Uterus (tissue), 4 donors: ENCODE data around the gene NMNAT3. TPM values are rescaled to one million over a fixed set of nuclear protein-coding genes. Genes with fewer than 3 reads are reported as not detected.

ENCODE experiments used
- DNase-seq, 2 donors: peaks; one replicate each; pipeline ENCODE4 v3.0.0-alpha.2; 2019 to 2020
- H3K27ac ChIP-seq, 2 donors: fragments of 200-600 bp; sonication (generic); 1 replicate in 1 of 2; 2 replicates in 1 of 2; pipeline ENCODE4 v1.5.1; 2016 to 2018
- H3K27me3 ChIP-seq, 2 donors: fragments of 200-600 bp; sonication (generic); one replicate each; pipeline ENCODE4 v1.5.1; 2018 to 2019; ENCODE audit warnings: control low read depth in 1 of 2
- H3K36me3 ChIP-seq, 2 donors: fragments of 200-600 bp; sonication (generic); one replicate each; pipeline ENCODE4 v1.5.1; 2019; ENCODE audit warnings: control low read depth in 1 of 2
- H3K4me1 ChIP-seq, 2 donors: fragments of 200-600 bp; sonication (generic); one replicate each; pipeline ENCODE4 v1.5.1; 2018 to 2019; ENCODE audit warnings: control low read depth in 1 of 2
- H3K4me3 ChIP-seq, 2 donors: fragments of 200-600 bp; sonication (generic); 1 replicate in 1 of 2; 2 replicates in 1 of 2; pipeline ENCODE4 v1.5.1; 2018 to 2019; ENCODE audit warnings: mild to moderate bottlenecking in 1 of 2
- H3K9me3 ChIP-seq, 2 donors: fragments of 200-600 bp; sonication (generic); one replicate each; pipeline ENCODE4 v1.5.1; 2019; ENCODE audit warnings: control low read depth in 1 of 2
- POLR2A ChIP-seq, 2 donors: fragments of 450-650 bp; IDR thresholded peaks; one replicate each; pipeline ENCODE4 v1.6.1; 2016; ENCODE audit warnings: antibody characterized with exemption in 2 of 2, mild to moderate bottlenecking in 1 of 2, moderate library complexity in 1 of 2
- intact Hi-C: fragments of 100-400 bp; cut with DNase I; formaldehyde crosslinking; loops from one replicate; pipeline ENCODE4 v1.15.1; 2023; ENCODE audit warnings: low total_unique reads
- small RNA-seq: library from RNA; depleted of rRNA; stranded (forward); fragments of <200 nt; gene quantifications from one replicate; pipeline ENCODE3, GENCODE V24; 2016
- total RNA-seq, 4 donors: library from RNA; depleted of rRNA in 3 of 4; stranded (reverse); fragments of >200 nt in 3 of 4; gene quantifications; one replicate each; pipeline versions ENCODE4 v1.1.0 to v1.2.4, GENCODE V29; 2014 to 2023
- TF ChIP-seq, protein P1 (sequence below), 4 experiments: fragments of 200-600 bp in 2 of 4; fragments of 450-650 bp in 2 of 4; sonication (generic) in 2 of 4; IDR thresholded peaks; one replicate each; pipeline ENCODE4 v1.5.1; 2016 to 2019; ENCODE audit warnings: antibody characterized with exemption in 4 of 4, mild to moderate bottlenecking in 2 of 4, moderate library complexity in 1 of 4
- donor health status: DM: yes; HTN: yes; CAD: no.

Gene NMNAT3
- total RNA-seq, 4 donors from 2014 or later = 2.4 to 17.2 (median 7.5) TPM

DNA sequence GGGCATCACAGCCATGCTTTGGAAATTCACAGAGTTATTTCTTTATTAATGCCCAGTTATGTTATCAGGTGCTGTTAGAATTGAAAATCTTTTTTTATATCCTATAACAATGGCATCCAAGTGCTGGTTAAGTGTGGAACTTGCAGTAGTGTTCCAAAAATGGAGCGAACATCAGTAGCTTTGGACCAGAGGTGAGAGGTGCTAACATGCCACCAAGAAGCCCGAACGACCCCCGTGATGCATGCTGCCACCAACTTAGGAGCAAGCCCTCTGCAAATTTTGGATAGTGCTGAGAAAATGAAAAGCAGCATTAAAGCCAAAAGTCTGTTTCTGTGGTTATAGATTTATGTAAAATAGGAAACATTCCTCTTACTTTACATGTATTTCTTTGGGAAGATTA is 163.0 kb downstream of the NMNAT3 start:
- no peaks in the 10 kb centered on the region for H3K36me3 ChIP-seq
- H3K27me3 ChIP-seq = no peaks in the 10 kb centered on the region
- DNase-seq = no peak
- no peaks in the 10 kb centered on the region for H3K9me3 ChIP-seq
- TF ChIP-seq, protein P1, sequence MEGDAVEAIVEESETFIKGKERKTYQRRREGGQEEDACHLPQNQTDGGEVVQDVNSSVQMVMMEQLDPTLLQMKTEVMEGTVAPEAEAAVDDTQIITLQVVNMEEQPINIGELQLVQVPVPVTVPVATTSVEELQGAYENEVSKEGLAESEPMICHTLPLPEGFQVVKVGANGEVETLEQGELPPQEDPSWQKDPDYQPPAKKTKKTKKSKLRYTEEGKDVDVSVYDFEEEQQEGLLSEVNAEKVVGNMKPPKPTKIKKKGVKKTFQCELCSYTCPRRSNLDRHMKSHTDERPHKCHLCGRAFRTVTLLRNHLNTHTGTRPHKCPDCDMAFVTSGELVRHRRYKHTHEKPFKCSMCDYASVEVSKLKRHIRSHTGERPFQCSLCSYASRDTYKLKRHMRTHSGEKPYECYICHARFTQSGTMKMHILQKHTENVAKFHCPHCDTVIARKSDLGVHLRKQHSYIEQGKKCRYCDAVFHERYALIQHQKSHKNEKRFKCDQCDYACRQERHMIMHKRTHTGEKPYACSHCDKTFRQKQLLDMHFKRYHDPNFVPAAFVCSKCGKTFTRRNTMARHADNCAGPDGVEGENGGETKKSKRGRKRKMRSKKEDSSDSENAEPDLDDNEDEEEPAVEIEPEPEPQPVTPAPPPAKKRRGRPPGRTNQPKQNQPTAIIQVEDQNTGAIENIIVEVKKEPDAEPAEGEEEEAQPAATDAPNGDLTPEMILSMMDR (IDR thresholded peaks at IDR 0.05) = no peak
- TF ChIP-seq POLR2A (IDR thresholded peaks at IDR 0.05) = no peak
- H3K4me1 ChIP-seq = no peaks in the 10 kb centered on the region
- intact Hi-C loops = no loop called here
- no peak overlapping the region for H3K27ac ChIP-seq
- no peak overlapping the region for H3K4me3 ChIP-seq

Small RNA genes within 50 kb of the gene (small RNA-seq; reads per million reads assigned to genes)
- gene RN7SL724P = not detected

Other genes with a start within 250 kb of the NMNAT3 start
- not detected for gene RBP2, start 201.5 kb downstream of the NMNAT3 start, total RNA-seq
- gene RBP1, start 138.2 kb downstream of the NMNAT3 start, total RNA-seq = 100 to 1,000 TPM in 1 of 4 donors, 10 to 100 TPM in 3; 14.9 to 119 (median 37.0) TPM